HG02571 (cell line): ENCODE results near the gene SPECC1L.
"Not testable (repeated sequence)": the region's sequence is repeated elsewhere in the genome, so short reads cannot be mapped to it uniquely, and the experiment has no call there.

Experiments
- ATAC-seq: cut with Tn5 transposase; IDR thresholded peaks from one replicate; pipeline ENCODE4 v1.9.1; 2021; ENCODE audit warnings: mild to moderate bottlenecking, moderate library complexity; ENCODE audit not compliant: unreplicated experiment

SPECC1L gene

GRCh38 chr22:24285245-24285644, 14.6 kb downstream of the SPECC1L start:
- no peak for ATAC-seq

GRCh38 chr22:24287212-24287611, 16.6 kb downstream of the SPECC1L start:
- ATAC-seq = not testable (repeated sequence)

- not testable (repeated sequence) for ATAC-seq
Observed at GRCh38 chr22:24287801-24288200, 17.2 kb downstream of the SPECC1L start.

GRCh38 chr22:24289114-24289513, 18.5 kb downstream of the SPECC1L start:
- ATAC-seq = no peak

- ATAC-seq = no peak
Observed at GRCh38 chr22:24289741-24290163, 19.1 kb downstream of the SPECC1L start.

- ATAC-seq = no peak
Observed at GRCh38 chr22:24290459-24290858, 19.8 kb downstream of the SPECC1L start.

GRCh38 chr22:24291515-24292201, 21.0 kb downstream of the SPECC1L start:
- ATAC-seq = no peak

GRCh38 chr22:24292202-24292830, 21.7 kb downstream of the SPECC1L start:
- not testable (repeated sequence) for ATAC-seq

- not testable (repeated sequence) for ATAC-seq
Observed at GRCh38 chr22:24294913-24295312, 24.3 kb downstream of the SPECC1L start.

GRCh38 chr22:24298497-24299155, 28.0 kb downstream of the SPECC1L start:
- ATAC-seq = not testable (repeated sequence)

GRCh38 chr22:24300522-24300921, 29.9 kb downstream of the SPECC1L start:
- not testable (repeated sequence) for ATAC-seq

- ATAC-seq = no peak
Observed at GRCh38 chr22:24302591-24302990, 32.0 kb downstream of the SPECC1L start.

GRCh38 chr22:24303007-24303406, 32.4 kb downstream of the SPECC1L start:
- ATAC-seq = no peak

- ATAC-seq = no peak
Observed at GRCh38 chr22:24304062-24304675, 33.5 kb downstream of the SPECC1L start.

- ATAC-seq = no peak
Observed at GRCh38 chr22:24305260-24305692, 34.6 kb downstream of the SPECC1L start.

- no peak for ATAC-seq
Observed at GRCh38 chr22:24310969-24311368, 40.3 kb downstream of the SPECC1L start.

GRCh38 chr22:24315367-24315966, 44.8 kb downstream of the SPECC1L start:
- no peak for ATAC-seq

- ATAC-seq = not testable (repeated sequence)
Observed at GRCh38 chr22:24316264-24316663, 45.6 kb downstream of the SPECC1L start.

GRCh38 chr22:24317511-24317910, 46.9 kb downstream of the SPECC1L start:
- not testable (repeated sequence) for ATAC-seq

GRCh38 chr22:24319451-24319850, 48.8 kb downstream of the SPECC1L start:
- no peak for ATAC-seq

- no peak for ATAC-seq
Observed at GRCh38 chr22:24321999-24322398, 51.4 kb downstream of the SPECC1L start.
